Measurements from ENCODE around the gene ABAT.

ABAT gene

GRCh38 chr16:8717892-8718415, 43.5 kb downstream of the ABAT start:
- no peak for DNase-seq (ENCODE audit: low spot score)

GRCh38 chr16:8718851-8719680, 44.6 kb downstream of the ABAT start:
- no peak for DNase-seq (ENCODE audit: low spot score)

GRCh38 chr16:8720080-8720966, 45.9 kb downstream of the ABAT start:
- peak; percentile 85 for DNase-seq (ENCODE audit: low spot score)

- DNase-seq (ENCODE audit: low spot score), result no peak
Observed at GRCh38 chr16:8720967-8721308, 46.5 kb downstream of the ABAT start.

- no peak for DNase-seq (ENCODE audit: low spot score)
Observed at GRCh38 chr16:8721336-8722024, 47.1 kb downstream of the ABAT start.

- DNase-seq (ENCODE audit: low spot score), result no peak
Observed at GRCh38 chr16:8722025-8722348, 47.6 kb downstream of the ABAT start.

- no peak for DNase-seq (ENCODE audit: low spot score)
Observed at GRCh38 chr16:8725513-8726178, 51.2 kb downstream of the ABAT start.

GRCh38 chr16:8727131-8727806, 52.9 kb downstream of the ABAT start:
- DNase-seq (ENCODE audit: low spot score), result no peak

GRCh38 chr16:8727857-8728618, 53.6 kb downstream of the ABAT start:
- no peak for DNase-seq (ENCODE audit: low spot score)

GRCh38 chr16:8729779-8730334, 55.4 kb downstream of the ABAT start:
- no peak for DNase-seq (ENCODE audit: low spot score)

GRCh38 chr16:8730335-8730915, 56.0 kb downstream of the ABAT start:
- no peak for DNase-seq (ENCODE audit: low spot score)

GRCh38 chr16:8733849-8734540, 59.6 kb downstream of the ABAT start:
- no peak for DNase-seq (ENCODE audit: low spot score)

GRCh38 chr16:8735574-8735973, 61.2 kb downstream of the ABAT start:
- no peak for DNase-seq (ENCODE audit: low spot score)

- no peak for DNase-seq (ENCODE audit: low spot score)
Observed at GRCh38 chr16:8736123-8736668, 61.8 kb downstream of the ABAT start.

- DNase-seq (ENCODE audit: low spot score), result no peak
Observed at GRCh38 chr16:8739151-8739550, 64.7 kb downstream of the ABAT start.

- DNase-seq (ENCODE audit: low spot score), result no peak
Observed at GRCh38 chr16:8739989-8740704, 65.7 kb downstream of the ABAT start.

GRCh38 chr16:8740775-8741355, 66.4 kb downstream of the ABAT start:
- DNase-seq (ENCODE audit: low spot score), result no peak

- DNase-seq (ENCODE audit: low spot score), result no peak
Observed at GRCh38 chr16:8741636-8742035, 67.2 kb downstream of the ABAT start.

Data from left forelimb (tissue), 1 donor.